Parathyroid adenoma (tissue), 2 donors: Measurements from ENCODE around the gene LAMB4.

Experiments
- H2AFZ ChIP-seq: fragments of 300-600 bp; sonication (generic); one replicate; pipeline ENCODE4 v1.7.0; 2017; ENCODE audit warnings: antibody characterized with exemption, mild to moderate bottlenecking
- H3K27ac ChIP-seq: fragments of 300-600 bp; sonication (generic); one replicate; pipeline ENCODE4 v1.7.0; 2017
- H3K27me3 ChIP-seq: fragments of 300-600 bp; sonication (generic); one replicate; pipeline ENCODE4 v1.7.0; 2017; ENCODE audit warnings: low read length; ENCODE audit not compliant: control insufficient read depth, insufficient read depth
- H3K36me3 ChIP-seq: fragments of 300-600 bp; sonication (generic); one replicate; pipeline ENCODE4 v1.7.0; 2017; ENCODE audit warnings: low read length; ENCODE audit not compliant: control insufficient read depth, insufficient read depth
- H3K4me1 ChIP-seq: fragments of 300-600 bp; sonication (generic); one replicate; pipeline ENCODE4 v1.7.0; 2017; ENCODE audit warnings: control low read depth
- H3K4me2 ChIP-seq: fragments of 300-600 bp; sonication (generic); one replicate; pipeline ENCODE4 v1.7.0; 2017; ENCODE audit warnings: low read length
- H3K4me3 ChIP-seq: fragments of 300-600 bp; sonication (generic); one replicate; pipeline ENCODE4 v1.7.0; 2017; ENCODE audit warnings: low read depth, low read length
- H3K79me2 ChIP-seq: fragments of 300-600 bp; sonication (generic); one replicate; pipeline ENCODE4 v1.7.0; 2017; ENCODE audit warnings: control low read depth
- H3K9ac ChIP-seq: fragments of 300-600 bp; sonication (generic); one replicate; pipeline ENCODE4 v1.7.0; 2017; ENCODE audit warnings: mild to moderate bottlenecking
- H3K9me3 ChIP-seq: fragments of 300-600 bp; sonication (generic); one replicate; pipeline ENCODE4 v1.7.0; 2017; ENCODE audit warnings: low read length; ENCODE audit not compliant: control insufficient read depth
- CTCF ChIP-seq: fragments of 300-600 bp; sonication (generic); IDR thresholded peaks from one replicate; pipeline ENCODE4 v1.7.0; 2017; ENCODE audit warnings: antibody characterized with exemption, mild to moderate bottlenecking
- donor health status: primary hyperparathyroidism.

Gene LAMB4

GRCh38 chr7:108083980-108084379 is 46.2 kb downstream of the LAMB4 start:
- TF ChIP-seq CTCF = no peak
- Histone ChIP-seq H2AFZ (no peak overlapping the region), H3K9ac (no peak overlapping the region), H3K4me1 (no peaks in the 10 kb centered on the region), H3K79me2 (no peaks in the 10 kb centered on the region), H3K4me3 (no peak overlapping the region), H3K4me2 (no peak overlapping the region), H3K9me3 (no peaks in the 10 kb centered on the region), H3K27ac (no peak overlapping the region), H3K27me3 (no peaks in the 10 kb centered on the region), H3K36me3 (no peaks in the 10 kb centered on the region)

DNA sequence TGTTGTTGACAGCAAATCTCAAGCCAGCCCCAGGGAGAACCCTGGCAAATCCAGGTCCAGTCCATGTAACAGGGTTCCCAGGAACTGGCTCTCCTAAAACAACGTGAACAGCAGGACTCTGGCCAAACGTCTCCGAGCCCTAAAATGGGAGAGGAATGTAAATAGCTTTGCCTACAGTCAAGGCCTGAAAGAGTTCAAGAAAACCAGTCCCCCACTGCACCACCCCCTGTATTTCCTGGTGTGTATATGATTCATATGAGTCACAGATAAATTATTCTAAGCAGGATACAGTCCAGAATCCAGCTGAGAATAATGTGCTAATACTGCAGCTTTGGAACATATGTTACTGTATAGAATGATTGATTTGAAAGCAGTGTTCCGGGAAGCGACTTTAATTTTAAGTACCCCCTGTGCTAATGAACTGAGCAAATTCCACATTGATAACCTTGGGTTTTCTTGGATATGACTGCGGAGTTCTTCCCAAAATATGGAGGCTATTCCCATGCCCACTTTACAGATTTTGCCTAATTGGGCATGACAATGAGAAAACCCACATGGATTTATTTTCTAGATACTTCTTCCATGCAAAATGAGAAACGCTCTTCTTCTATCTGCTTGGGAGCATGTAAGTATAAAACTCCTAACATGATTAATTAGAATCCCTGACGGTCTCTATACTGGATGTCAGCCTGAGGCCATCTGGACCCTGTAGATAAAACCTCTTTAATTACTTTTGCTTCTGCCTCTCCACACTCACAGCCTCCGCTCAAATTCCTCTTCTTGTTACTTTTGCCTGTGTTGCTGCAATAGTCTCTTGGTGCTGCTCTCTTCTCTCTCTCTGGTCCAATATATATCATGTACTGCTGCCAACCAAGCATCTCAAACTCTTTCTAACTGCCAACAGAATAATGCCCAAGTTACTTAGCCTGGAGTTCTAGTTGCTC is 50.2 kb downstream of the LAMB4 start:
- Histone ChIP-seq H3K27ac (no peak overlapping the region), H3K9me3 (no peaks in the 10 kb centered on the region), H3K27me3 (no peaks in the 10 kb centered on the region), H3K9ac (no peak overlapping the region), H2AFZ (no peak overlapping the region), H3K4me2 (no peak overlapping the region), H3K4me3 (no peak overlapping the region), H3K36me3 (no peaks in the 10 kb centered on the region), H3K4me1 (no peaks in the 10 kb centered on the region), H3K79me2 (no peaks in the 10 kb centered on the region)
- no peak for TF ChIP-seq CTCF

DNA sequence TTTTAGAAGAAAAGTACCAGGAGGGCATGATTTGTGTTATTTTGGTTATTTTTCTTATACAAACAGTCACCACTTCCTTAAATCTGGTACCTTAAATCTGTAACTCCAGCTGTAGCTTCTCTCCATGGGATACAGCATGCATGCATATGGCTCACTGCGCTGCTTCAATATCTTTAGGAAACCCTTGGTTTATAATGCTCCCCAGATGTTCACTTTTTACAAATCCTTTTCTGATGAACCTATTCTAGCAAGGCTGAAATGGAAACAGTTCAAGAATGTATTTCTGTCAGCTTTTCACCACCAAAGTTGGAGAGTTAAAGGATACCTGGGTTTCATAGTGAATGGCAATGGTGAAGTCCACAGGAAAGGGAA is 50.9 kb downstream of the LAMB4 start:
- Histone ChIP-seq H3K9me3 (no peaks in the 10 kb centered on the region), H3K27ac (no peak overlapping the region), H3K4me1 (no peaks in the 10 kb centered on the region), H3K9ac (no peak overlapping the region), H3K27me3 (no peaks in the 10 kb centered on the region), H2AFZ (no peak overlapping the region), H3K4me2 (no peak overlapping the region), H3K4me3 (no peak overlapping the region), H3K79me2 (no peaks in the 10 kb centered on the region), H3K36me3 (no peaks in the 10 kb centered on the region)
- no peak for TF ChIP-seq CTCF

DNA sequence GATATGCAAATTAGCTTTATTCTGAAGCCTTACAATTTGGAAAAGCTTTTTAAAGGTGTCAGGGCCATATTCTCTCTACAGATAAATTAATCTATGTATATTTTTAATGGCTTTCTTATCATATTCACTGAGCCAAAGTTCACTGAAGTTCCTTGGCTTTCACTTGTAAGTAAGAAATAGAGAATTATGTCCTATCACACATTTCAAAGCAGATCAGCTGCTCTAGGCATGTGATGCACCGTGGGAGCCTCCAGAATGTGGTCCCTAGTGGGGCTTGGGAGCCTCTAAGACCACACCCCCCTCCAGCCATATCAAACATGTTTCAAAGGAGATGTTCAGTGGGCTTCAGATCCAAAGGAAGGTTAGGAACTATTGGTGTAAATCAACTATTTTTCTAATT is 51.5 kb downstream of the LAMB4 start:
- H3K4me2 ChIP-seq = no peak overlapping the region
- no peaks in the 10 kb centered on the region for H3K27me3 ChIP-seq
- no peak overlapping the region for H2AFZ ChIP-seq
- H3K4me3 ChIP-seq = no peak overlapping the region
- H3K27ac ChIP-seq = no peak overlapping the region
- no peaks in the 10 kb centered on the region for H3K9me3 ChIP-seq
- H3K9ac ChIP-seq = no peak overlapping the region
- H3K79me2 ChIP-seq = no peaks in the 10 kb centered on the region
- no peak for TF ChIP-seq CTCF
- H3K4me1 ChIP-seq = no peaks in the 10 kb centered on the region
- no peaks in the 10 kb centered on the region for H3K36me3 ChIP-seq

- no peak overlapping the region for H3K9ac ChIP-seq
- H3K27ac ChIP-seq = no peak overlapping the region
- no peak for TF ChIP-seq CTCF
- no peaks in the 10 kb centered on the region for H3K36me3 ChIP-seq
- H3K79me2 ChIP-seq = no peaks in the 10 kb centered on the region
- no peak overlapping the region for H2AFZ ChIP-seq
- H3K9me3 ChIP-seq = no peaks in the 10 kb centered on the region
- no peaks in the 10 kb centered on the region for H3K27me3 ChIP-seq
- no peaks in the 10 kb centered on the region for H3K4me1 ChIP-seq
- H3K4me3 ChIP-seq = no peak overlapping the region
- no peak overlapping the region for H3K4me2 ChIP-seq
These were observed 51.9 kb downstream of the LAMB4 start for GRCh38 chr7:108078211-108078673.
